Activated T-helper 17 cell treated with anti-CD3 and anti-CD28 coated beads, Interleukin-2, amount 50 U/mL, for 72 hours (primary cell): ENCODE measurements around the gene MRPL58. TPM values are rescaled to one million over a fixed set of nuclear protein-coding genes. Genes with fewer than 3 reads are reported as not detected.
"Not testable (repeated sequence)": the region's sequence is repeated elsewhere in the genome, so short reads cannot be mapped to it uniquely, and the experiment has no call there.

Source experiments
- ATAC-seq: fragments of 150-1000 bp; cut with Tn5 transposase; replicated peaks from 2 replicates; pipeline ENCODE4 v1.10.0; 2021; ENCODE audit warnings: mild to moderate bottlenecking, moderate library complexity
- H3K27ac Mint-ChIP-seq: one replicate; pipeline ENCODE4 v1.8.0; 2022; ENCODE audit warnings: mixed read lengths
- H3K27me3 Mint-ChIP-seq: one replicate; pipeline ENCODE4 v1.8.0; 2022; ENCODE audit warnings: mixed read lengths
- H3K36me3 Mint-ChIP-seq: one replicate; pipeline ENCODE4 v1.8.0; 2022; ENCODE audit warnings: low read depth, mild to moderate bottlenecking, mixed read lengths
- H3K4me1 Mint-ChIP-seq: one replicate; pipeline ENCODE4 v1.8.0; 2022; ENCODE audit warnings: mixed read lengths
- H3K4me3 Mint-ChIP-seq: one replicate; pipeline ENCODE4 v1.8.0; 2022; ENCODE audit warnings: mild to moderate bottlenecking, mixed read lengths
- H3K9me3 Mint-ChIP-seq: one replicate; pipeline ENCODE4 v1.8.0; 2022; ENCODE audit warnings: mixed read lengths
- total RNA-seq, 2 donors: library from RNA; stranded (reverse); gene quantifications; one replicate each; pipeline ENCODE4 v1.2.3, GENCODE V29; 2022

Gene MRPL58
- total RNA-seq = 10 to 100 TPM; 25.4 to 48.2 TPM

DNA sequence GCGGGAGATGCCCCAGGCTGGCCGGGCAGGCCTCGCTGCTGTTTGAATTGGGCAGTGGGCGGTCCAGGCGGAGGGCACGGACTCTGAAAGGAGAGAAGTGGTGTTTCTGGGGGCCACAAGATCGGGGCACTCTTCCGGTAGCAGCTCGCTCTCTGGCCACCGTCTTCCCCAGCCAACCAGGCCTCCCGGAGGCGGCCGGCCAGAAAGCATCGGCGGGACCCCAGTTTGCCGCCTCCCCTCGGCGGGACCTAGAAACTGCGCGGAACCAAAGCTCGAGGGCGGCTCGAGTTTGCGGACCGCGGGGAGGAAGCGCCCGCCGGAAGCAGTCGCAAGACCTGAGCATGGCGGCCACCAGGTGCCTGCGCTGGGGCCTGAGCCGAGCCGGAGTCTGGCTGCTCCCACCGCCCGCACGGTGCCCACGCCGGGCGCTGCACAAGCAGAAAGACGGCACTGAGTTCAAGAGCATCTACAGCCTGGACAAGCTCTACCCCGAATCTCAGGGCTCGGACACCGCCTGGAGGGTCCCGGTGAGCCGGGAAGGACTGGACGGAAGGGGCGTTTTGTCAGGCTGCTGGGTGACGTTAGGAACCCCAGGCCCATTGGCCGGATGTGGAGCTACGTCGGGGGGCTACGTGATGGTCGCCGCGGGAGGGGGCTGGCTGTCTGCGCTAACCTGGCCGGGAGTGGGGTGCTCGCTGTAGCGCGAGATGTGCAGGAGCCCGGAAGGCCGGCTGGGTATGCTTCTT is at the start of gene MRPL58:
TSS of gene MRPL58 (plus strand) at position 325 of the 746 bp plus-strand sequence. CDS start at position 342, 17 bp downstream.
- peaks cover 24% of the 10 kb centered on the region for H3K36me3 Mint-ChIP-seq

DNA sequence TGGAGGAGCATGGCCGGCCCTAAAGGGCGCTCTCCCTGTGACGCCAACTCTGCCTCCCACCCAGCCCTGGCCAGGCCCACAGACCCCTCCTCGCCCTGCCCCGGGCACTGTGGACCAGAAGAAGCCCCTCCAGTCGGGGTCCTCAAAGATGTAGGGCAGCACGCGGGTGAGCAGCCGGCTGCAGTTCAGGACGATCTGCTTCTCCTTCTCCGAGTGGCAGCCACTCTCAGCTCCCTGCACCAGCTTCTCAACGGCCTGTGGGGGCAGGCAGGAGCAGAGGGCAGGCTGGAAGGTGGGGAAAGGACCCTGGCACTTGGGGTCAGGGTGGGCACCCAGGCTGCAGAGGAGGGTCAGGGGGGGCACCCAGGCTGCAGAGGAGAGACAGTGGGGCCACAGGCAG is 48.8 kb upstream of the MRPL58 start:
- Mint-ChIP-seq H3K27me3 (no peaks in the 10 kb centered on the region), H3K4me3 (no peak overlapping the region), H3K4me1 (peaks cover 4% of the 10 kb centered on the region), H3K27ac (no peak overlapping the region), H3K9me3 (no peaks in the 10 kb centered on the region), H3K36me3 (no peaks in the 10 kb centered on the region)
- ATAC-seq = no peak

More for the DNA sequence above, at the start of gene MRPL58:
- H3K4me3 Mint-ChIP-seq = peak within 1 kb of the TSS; percentile 76
- H3K9me3 Mint-ChIP-seq = no peaks in the 10 kb centered on the region
- peak within 1 kb of the TSS; percentile 94 for H3K27ac Mint-ChIP-seq
- peaks cover 30% of the 10 kb centered on the region for H3K4me1 Mint-ChIP-seq
- no peaks in the 10 kb centered on the region for H3K27me3 Mint-ChIP-seq
- peak; percentile 95 for ATAC-seq

DNA sequence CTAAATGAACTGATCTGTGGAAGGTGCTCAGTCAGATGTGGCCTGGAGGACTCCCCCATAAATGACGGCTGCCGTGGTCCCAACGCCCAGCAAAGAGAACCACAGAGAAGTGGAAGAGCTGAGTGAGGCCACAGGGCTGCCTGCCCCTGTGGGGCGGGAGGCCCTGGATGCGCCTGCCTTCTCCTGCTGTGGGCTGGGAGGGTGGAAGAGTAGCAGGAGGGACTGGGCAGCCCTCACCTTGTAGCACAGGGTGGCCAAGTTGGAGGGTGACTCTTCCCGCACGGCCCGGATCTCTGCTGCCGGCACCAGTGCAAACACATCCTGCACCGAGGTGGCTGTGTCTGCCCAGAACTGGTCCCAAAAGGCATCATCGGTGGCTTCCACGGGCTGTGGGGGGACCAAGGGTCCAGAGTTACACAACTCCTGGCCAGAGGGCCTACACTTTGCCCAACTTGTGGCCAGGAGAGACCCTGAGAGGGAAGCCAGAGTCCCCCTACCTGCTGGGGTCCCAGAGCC is 48.2 kb upstream of the MRPL58 start:
- Mint-ChIP-seq H3K4me1 (peaks cover 4% of the 10 kb centered on the region), H3K36me3 (no peaks in the 10 kb centered on the region), H3K4me3 (no peak overlapping the region), H3K9me3 (no peaks in the 10 kb centered on the region), H3K27ac (no peak overlapping the region), H3K27me3 (no peaks in the 10 kb centered on the region)
- no peak for ATAC-seq

DNA sequence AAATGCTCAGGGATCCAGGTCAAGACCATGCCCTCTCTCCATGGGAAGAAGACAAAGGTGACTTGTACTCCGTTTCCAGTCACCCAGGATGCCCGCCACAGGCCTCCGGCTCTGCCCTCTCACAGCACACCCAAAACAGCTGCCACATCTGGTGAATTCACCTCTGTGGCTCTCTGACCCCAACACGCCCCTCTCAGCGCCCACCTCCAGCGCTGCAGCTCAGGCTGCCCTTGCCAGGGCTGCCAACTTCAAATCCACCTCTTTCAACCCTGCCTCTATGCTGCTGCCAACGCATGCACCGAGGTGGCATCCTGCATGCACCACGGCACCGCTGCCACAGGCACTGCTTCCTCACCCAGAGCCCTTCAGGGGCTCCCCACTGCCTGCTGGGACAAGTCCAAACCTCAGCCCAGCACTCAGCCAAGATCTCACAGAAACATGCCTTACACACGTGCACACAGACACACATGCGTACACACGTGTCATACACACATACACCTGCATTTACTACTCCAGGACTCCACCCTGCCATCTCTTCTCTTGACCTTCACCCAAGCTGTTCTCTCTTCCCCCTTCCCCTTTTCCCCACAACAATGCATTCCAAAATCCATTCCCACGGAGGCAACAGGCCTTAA is 47.4 kb upstream of the MRPL58 start:
- Mint-ChIP-seq H3K4me3 (no peak overlapping the region), H3K4me1 (peaks cover 4% of the 10 kb centered on the region), H3K27ac (no peak overlapping the region), H3K36me3 (no peaks in the 10 kb centered on the region), H3K9me3 (no peaks in the 10 kb centered on the region), H3K27me3 (no peaks in the 10 kb centered on the region)
- no peak for ATAC-seq

DNA sequence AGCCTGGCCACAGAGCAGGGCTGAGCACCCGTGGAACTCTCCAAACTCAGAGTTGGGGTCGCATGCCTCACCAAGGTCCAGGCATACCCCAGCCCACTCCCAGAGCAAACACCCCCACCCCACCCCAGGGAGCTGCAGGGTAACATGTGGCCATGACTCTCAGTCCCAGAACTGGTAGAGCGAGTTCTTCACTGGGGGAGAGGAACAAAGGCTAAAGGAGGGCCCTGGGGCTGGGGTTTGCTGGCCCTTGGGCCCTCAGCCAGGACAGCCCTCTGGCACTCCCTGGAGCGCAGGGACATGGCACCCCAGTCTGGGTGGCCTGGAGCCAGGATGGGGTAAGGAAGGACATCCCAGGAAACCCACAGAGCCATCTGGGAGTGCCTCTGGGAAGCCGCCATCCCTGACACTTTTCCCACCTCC is 44.1 kb upstream of the MRPL58 start:
- Mint-ChIP-seq H3K4me3 (no peak overlapping the region), H3K27ac (no peak overlapping the region), H3K4me1 (peaks cover 5% of the 10 kb centered on the region), H3K9me3 (no peaks in the 10 kb centered on the region), H3K36me3 (no peaks in the 10 kb centered on the region), H3K27me3 (peaks cover 6% of the 10 kb centered on the region)
- ATAC-seq = no peak

DNA sequence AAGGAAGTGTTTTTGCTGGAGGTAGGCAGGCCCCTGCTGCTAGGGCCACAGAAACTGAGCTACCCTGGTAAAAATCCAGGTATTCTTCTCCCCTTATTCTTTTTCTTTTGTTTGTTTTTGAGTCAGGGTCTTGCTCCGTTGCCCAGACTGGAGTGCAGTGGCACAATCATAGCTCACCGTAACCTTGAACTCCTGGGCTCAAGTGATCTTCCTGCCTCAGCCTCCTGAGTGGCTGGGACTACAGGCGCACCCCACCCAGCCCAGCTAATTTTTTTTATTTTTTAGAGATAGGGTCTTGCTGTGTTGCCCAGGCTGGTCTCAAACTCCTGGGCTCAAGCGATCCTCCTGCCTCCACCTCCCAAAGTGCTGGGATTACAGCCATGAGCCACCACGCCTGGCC is 43.0 kb upstream of the MRPL58 start:
- not testable (repeated sequence) for H3K27ac Mint-ChIP-seq, H3K27me3 Mint-ChIP-seq

DNA sequence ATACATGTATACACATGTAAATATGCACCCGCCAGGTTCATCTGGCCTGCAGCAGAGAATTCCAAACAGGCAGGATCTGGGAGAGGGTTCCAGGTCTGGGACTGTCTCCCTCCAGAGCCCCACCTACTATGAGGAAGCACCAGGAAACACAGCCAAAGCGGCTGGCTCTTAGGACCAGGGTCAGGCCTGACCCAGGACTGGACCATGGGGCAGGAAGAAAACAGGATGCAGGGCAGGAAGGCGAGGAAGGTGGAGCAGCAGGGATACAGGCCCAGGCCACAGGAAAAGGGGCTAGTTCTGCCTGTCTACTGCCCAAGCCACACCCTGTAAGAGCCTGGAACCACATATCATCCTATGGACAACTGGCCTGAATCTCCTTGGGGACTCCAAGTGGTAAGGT is 42.1 kb upstream of the MRPL58 start:
- Mint-ChIP-seq H3K9me3 (no peaks in the 10 kb centered on the region), H3K27ac (no peak overlapping the region), H3K4me1 (peaks cover 5% of the 10 kb centered on the region), H3K4me3 (no peak overlapping the region), H3K27me3 (peaks cover 6% of the 10 kb centered on the region), H3K36me3 (no peaks in the 10 kb centered on the region)
- no peak for ATAC-seq

More for the DNA sequence above, 43.0 kb upstream of the MRPL58 start:
- not testable (repeated sequence) for H3K9me3 Mint-ChIP-seq, ATAC-seq, H3K36me3 Mint-ChIP-seq, H3K4me3 Mint-ChIP-seq, H3K4me1 Mint-ChIP-seq

DNA sequence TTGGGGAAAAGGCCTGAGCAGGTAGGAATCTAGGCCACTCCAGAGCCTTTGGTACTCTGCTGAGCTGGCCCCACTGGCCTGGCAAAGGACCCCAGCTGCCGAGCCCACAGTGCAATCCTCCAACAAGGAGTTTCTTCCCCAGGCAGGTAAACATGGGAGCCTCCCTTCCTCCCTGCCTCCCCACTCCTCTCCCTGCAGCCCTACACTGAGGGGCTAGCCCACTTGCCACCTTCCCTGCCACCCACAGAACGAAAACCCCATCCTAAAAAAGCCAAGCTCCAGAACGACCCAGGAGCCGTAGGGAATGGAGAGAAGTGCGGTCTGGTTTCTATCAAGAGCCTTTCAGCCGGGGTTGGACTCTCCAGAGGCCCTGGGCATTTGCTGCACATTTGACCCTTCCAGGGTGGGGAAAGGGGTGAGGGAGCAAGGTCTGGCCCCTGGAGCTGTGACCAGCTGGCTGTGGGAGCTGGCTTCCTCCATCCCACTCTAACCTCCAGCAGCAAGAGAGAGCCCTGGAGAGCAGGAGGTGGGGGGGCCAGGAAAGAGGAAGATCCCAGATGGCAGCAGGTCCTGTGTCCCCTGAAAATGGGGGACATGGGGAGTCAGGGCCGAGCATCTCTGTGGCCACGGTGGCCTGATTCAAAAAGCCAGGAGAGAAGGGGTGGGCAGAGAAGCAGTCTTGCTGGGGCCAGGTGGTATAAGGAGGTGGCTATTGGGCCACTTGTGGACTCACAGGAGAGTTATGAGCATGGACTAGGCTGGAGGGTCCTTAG is 41.2 kb upstream of the MRPL58 start:
- Mint-ChIP-seq H3K36me3 (no peaks in the 10 kb centered on the region), H3K4me3 (peak overlapping the region; percentile 90), H3K27me3 (peaks cover 6% of the 10 kb centered on the region), H3K27ac (no peak overlapping the region), H3K9me3 (no peaks in the 10 kb centered on the region), H3K4me1 (peaks cover 5% of the 10 kb centered on the region)
- ATAC-seq = no peak

DNA sequence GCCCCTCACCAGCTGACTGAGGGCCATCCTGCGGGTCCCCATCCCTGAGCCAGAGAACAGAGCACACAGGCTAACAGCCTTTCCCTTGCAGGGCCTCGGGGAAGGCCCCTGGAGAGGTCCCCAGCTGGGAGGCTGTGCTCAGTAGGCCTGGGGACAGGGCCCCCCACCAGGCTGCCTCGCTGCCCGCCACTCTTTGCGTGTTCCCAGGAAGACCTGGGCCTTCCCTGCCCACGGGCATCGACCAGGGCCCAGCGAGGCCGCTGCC is 40.7 kb upstream of the MRPL58 start:
- ATAC-seq = no peak
- H3K9me3 Mint-ChIP-seq = no peaks in the 10 kb centered on the region
- peak overlapping the region; percentile 90 for H3K4me3 Mint-ChIP-seq
- H3K27ac Mint-ChIP-seq = no peak overlapping the region
- H3K4me1 Mint-ChIP-seq = peaks cover 5% of the 10 kb centered on the region
- H3K36me3 Mint-ChIP-seq = no peaks in the 10 kb centered on the region
- peaks cover 6% of the 10 kb centered on the region for H3K27me3 Mint-ChIP-seq

DNA sequence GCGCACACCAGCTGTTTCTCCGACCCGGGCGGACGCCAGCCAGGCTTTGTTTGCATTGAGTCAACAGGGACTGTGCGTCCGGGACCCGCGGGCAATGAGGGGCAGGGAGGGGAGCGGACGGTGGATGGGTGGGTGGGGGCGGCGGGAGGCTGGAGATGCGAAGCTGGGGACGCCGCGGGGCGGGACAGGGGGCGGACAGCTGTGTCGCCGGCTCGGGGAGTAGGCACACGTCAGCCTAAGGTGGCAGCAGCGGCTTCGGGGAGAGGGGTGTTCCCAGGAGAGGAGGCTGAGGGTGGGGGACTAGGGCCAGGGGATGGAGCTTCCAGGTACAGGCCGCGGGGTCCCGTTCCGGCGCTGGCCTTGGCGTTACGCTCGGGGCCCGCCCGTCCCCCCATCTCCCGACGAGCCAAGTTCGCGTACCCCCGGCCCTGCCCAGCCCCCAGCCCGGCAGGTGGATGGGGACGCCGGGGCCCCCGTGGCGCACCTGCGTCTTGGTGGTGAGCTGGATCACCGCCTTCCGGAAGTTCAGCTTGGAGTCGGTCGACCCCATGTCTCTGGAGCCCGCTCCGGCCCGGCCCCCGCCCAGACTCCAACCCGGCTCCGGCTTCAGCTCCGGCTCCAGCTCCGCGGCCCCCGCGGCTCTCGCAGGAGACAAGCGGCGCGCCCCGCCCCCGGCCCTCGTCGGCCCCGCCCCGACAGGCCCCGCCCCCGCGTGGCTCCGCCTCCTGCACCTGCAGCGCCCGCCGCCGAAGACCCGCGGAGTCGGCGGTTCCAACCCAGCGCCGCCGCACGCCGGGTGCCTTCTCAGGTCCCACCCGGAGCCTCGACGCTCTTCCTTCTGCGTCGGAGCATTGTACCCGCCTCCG is 40.1 kb upstream of the MRPL58 start, which contains the start of gene HID1:
TSS of gene HID1 (minus strand) at position 653 of the 866 bp plus-strand sequence. CDS start at position 550, 103 bp downstream.
- Mint-ChIP-seq H3K4me3 (peak within 1 kb of the TSS; percentile 90), H3K27me3 (peaks cover 6% of the 10 kb centered on the region)

DNA sequence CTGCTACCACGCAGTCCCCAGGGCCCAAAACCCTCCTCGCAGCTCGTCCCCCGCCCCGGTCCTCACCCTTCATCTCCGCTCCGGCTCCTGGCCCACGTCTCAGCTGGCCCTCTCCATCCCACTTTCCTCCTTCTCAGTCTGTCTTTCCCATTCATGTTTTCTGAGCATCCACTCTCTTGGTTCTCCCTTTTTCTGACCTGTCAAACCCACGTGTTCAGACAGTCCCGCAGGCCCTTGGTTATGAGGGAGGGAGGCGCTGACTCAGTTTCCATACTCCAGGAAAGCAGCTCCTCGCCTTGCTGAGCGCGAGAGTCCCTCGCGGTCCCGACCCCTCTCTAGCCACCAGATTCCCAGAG is 39.5 kb upstream of the MRPL58 start:
- peak overlapping the region; percentile 68 for H3K27ac Mint-ChIP-seq
- peaks cover 6% of the 10 kb centered on the region for H3K27me3 Mint-ChIP-seq
- peaks cover 5% of the 10 kb centered on the region for H3K4me1 Mint-ChIP-seq
- no peaks in the 10 kb centered on the region for H3K36me3 Mint-ChIP-seq
- peak overlapping the region; percentile 90 for H3K4me3 Mint-ChIP-seq
- no peak for ATAC-seq
- no peaks in the 10 kb centered on the region for H3K9me3 Mint-ChIP-seq

More for the DNA sequence above, 40.1 kb upstream of the MRPL58 start, which contains the start of gene HID1:
- peak; percentile 92 for ATAC-seq
- Mint-ChIP-seq H3K36me3 (no peaks in the 10 kb centered on the region), H3K9me3 (no peaks in the 10 kb centered on the region), H3K27ac (peak within 1 kb of the TSS; percentile 68), H3K4me1 (peaks cover 5% of the 10 kb centered on the region)

DNA sequence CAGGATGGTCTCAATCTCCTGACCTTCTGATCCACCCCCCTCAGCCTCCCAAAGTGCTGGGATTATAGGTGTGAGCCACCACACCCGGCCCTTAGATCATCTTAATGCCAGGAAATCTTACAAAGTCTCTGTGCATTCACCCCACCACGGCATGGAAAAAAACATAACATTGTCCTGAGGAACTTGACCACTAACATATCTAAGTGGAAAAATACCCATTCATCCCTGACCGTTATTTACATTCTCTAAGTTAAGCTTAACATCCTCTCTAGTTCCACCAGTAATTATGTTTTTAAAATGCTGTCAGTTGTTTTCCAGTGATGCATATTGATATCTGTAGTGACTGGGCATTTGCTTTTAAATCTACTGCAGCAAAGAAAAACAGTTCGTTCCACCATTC is 36.5 kb upstream of the MRPL58 start:
- peaks cover 6% of the 10 kb centered on the region for H3K27me3 Mint-ChIP-seq
- ATAC-seq = no peak

DNA sequence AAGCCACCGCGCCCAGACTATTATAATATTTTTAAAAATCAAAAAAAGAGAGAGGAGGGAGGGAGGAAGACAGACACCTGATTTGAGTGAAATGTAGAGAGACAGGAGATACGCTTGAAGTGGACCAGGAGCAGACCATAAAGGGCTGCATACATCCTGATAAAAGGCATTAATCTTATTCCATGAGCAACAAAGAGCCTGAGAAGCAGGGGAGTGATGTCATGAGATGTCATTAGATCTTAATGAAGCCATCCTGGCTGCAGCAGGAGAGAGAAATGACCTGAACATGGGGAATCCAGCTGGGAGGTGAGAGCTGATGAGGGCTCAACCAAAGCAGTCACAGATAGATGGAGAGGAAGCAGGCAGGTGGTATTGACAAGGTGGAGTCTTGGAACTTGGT is 34.7 kb upstream of the MRPL58 start:
- Mint-ChIP-seq H3K27ac (no peak overlapping the region), H3K27me3 (peaks cover 5% of the 10 kb centered on the region), H3K36me3 (no peaks in the 10 kb centered on the region), H3K4me1 (peaks cover 9% of the 10 kb centered on the region), H3K4me3 (no peak overlapping the region), H3K9me3 (no peaks in the 10 kb centered on the region)
- no peak for ATAC-seq

More for the DNA sequence above, 36.5 kb upstream of the MRPL58 start:
- Mint-ChIP-seq H3K4me3 (no peak overlapping the region), H3K4me1 (peaks cover 5% of the 10 kb centered on the region), H3K36me3 (no peaks in the 10 kb centered on the region), H3K9me3 (no peaks in the 10 kb centered on the region), H3K27ac (no peak overlapping the region)

DNA sequence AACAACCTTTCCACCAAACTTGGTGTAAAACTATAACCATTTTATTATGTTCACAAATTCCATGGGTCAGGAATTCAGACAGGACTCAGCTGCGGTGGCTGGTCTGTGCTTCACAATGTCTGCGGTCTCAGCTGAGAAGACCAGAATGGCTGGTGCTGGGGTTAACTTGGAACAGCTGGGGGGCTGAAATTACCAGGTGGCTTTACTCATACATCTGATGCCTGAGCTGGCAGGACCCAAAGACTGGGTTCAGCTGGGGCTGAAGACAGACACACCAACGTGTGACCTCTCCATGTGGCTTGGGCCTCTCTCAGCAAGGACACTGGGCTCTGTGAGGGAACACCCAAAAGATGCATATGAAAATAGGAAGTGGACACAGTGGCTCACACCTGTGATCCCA is 34.2 kb upstream of the MRPL58 start:
- peaks cover 5% of the 10 kb centered on the region for H3K4me1 Mint-ChIP-seq
- H3K27ac Mint-ChIP-seq = no peak overlapping the region
- no peaks in the 10 kb centered on the region for H3K36me3 Mint-ChIP-seq
- H3K9me3 Mint-ChIP-seq = no peaks in the 10 kb centered on the region
- no peak overlapping the region for H3K4me3 Mint-ChIP-seq
- no peak for ATAC-seq
- H3K27me3 Mint-ChIP-seq = peaks cover under 1% of the 10 kb centered on the region
